ENCODE measurements around the gene QSOX2. TPM values are rescaled to one million over a fixed set of nuclear protein-coding genes. Genes with fewer than 3 reads are reported as not detected.

QSOX2 gene
- total RNA-seq, 2 donors from 2014 or later: 7.2 to 13.5 TPM

GRCh38 chr9:136244122-136244968 is 1.3 kb downstream of the QSOX2 start:
- TF ChIP-seq CTCF (IDR thresholded peaks at IDR 0.05): no peak
- no peak for DNase-seq (ENCODE audit: low spot score)
- peak overlapping the region; percentile 83 for H3K4me3 ChIP-seq
- H3K36me3 ChIP-seq: no peaks in the 10 kb centered on the region
- no peak for ATAC-seq (ENCODE audit: insufficient number of reproducible peaks, low FRiP score, low read depth)
- H3K27ac ChIP-seq: no peak overlapping the region
- no peaks in the 10 kb centered on the region for H3K9me3 ChIP-seq
- H3K27me3 ChIP-seq (replicated peaks; ENCODE audit: insufficient read depth): no peaks in the 10 kb centered on the region
- H3K4me1 ChIP-seq (ENCODE audit: control insufficient read depth in 1 of 2, low read depth in 2 of 2): peaks cover 8 to 13% of the 10 kb centered on the region in 2 donors

GRCh38 chr9:136243631-136244030 is 2.0 kb downstream of the QSOX2 start:
- Histone ChIP-seq H3K9me3 (no peaks in the 10 kb centered on the region), H3K27me3 (replicated peaks; ENCODE audit: insufficient read depth) (no peaks in the 10 kb centered on the region), H3K4me1 (ENCODE audit: control insufficient read depth in 1 of 2, low read depth in 2 of 2) (peaks cover 8 to 13% of the 10 kb centered on the region in 2 donors), H3K27ac (no peak overlapping the region), H3K4me3 (no peak overlapping the region), H3K36me3 (no peaks in the 10 kb centered on the region)
- DNase-seq (ENCODE audit: low spot score) (no peak), ATAC-seq (ENCODE audit: insufficient number of reproducible peaks, low FRiP score, low read depth) (no peak)
- TF ChIP-seq CTCF (IDR thresholded peaks at IDR 0.05): no peak

GRCh38 chr9:136242918-136243525 is 2.6 kb downstream of the QSOX2 start:
- DNase-seq (ENCODE audit: low spot score) (no peak), ATAC-seq (ENCODE audit: insufficient number of reproducible peaks, low FRiP score, low read depth) (no peak)
- Histone ChIP-seq H3K36me3 (no peaks in the 10 kb centered on the region), H3K4me3 (no peak overlapping the region), H3K4me1 (ENCODE audit: control insufficient read depth in 1 of 2, low read depth in 2 of 2) (peaks cover 8 to 13% of the 10 kb centered on the region in 2 donors), H3K9me3 (no peaks in the 10 kb centered on the region), H3K27ac (no peak overlapping the region), H3K27me3 (replicated peaks; ENCODE audit: insufficient read depth) (no peaks in the 10 kb centered on the region)
- no peak for TF ChIP-seq CTCF (IDR thresholded peaks at IDR 0.05)

GRCh38 chr9:136242248-136242647 is 3.4 kb downstream of the QSOX2 start:
- TF ChIP-seq CTCF (IDR thresholded peaks at IDR 0.05): no peak
- Histone ChIP-seq H3K9me3 (no peaks in the 10 kb centered on the region), H3K27ac (no peak overlapping the region), H3K4me1 (ENCODE audit: control insufficient read depth in 1 of 2, low read depth in 2 of 2) (peaks cover 8 to 13% of the 10 kb centered on the region in 2 donors), H3K4me3 (no peak overlapping the region), H3K36me3 (no peaks in the 10 kb centered on the region), H3K27me3 (replicated peaks; ENCODE audit: insufficient read depth) (no peaks in the 10 kb centered on the region)
- ATAC-seq (ENCODE audit: insufficient number of reproducible peaks, low FRiP score, low read depth): no peak
- DNase-seq (ENCODE audit: low spot score): no peak

- ATAC-seq (ENCODE audit: insufficient number of reproducible peaks, low FRiP score, low read depth): no peak
- no peak for DNase-seq (ENCODE audit: low spot score)
- Histone ChIP-seq H3K4me3 (no peak overlapping the region), H3K27ac (no peak overlapping the region), H3K9me3 (no peaks in the 10 kb centered on the region), H3K36me3 (no peaks in the 10 kb centered on the region), H3K4me1 (ENCODE audit: control insufficient read depth in 1 of 2, low read depth in 2 of 2) (peaks cover 8 to 13% of the 10 kb centered on the region in 2 donors), H3K27me3 (replicated peaks; ENCODE audit: insufficient read depth) (no peaks in the 10 kb centered on the region)
- no peak for TF ChIP-seq CTCF (IDR thresholded peaks at IDR 0.05)
Observed at GRCh38 chr9:136241542-136241941, 4.1 kb downstream of the QSOX2 start.
